NCI-H446 treated with DMSO at 0.1 percent for 48 hours (cell line): ENCODE measurements around the gene MARK4.
"Not testable (repeated sequence)": the region's sequence is repeated elsewhere in the genome, so short reads cannot be mapped to it uniquely, and the experiment has no call there.

ENCODE experiments used
- DNase-seq: peaks from one replicate; lab custom pipeline; 2025; lab: John Stamatoyannopoulos, UW

The MARK4 gene

DNA sequence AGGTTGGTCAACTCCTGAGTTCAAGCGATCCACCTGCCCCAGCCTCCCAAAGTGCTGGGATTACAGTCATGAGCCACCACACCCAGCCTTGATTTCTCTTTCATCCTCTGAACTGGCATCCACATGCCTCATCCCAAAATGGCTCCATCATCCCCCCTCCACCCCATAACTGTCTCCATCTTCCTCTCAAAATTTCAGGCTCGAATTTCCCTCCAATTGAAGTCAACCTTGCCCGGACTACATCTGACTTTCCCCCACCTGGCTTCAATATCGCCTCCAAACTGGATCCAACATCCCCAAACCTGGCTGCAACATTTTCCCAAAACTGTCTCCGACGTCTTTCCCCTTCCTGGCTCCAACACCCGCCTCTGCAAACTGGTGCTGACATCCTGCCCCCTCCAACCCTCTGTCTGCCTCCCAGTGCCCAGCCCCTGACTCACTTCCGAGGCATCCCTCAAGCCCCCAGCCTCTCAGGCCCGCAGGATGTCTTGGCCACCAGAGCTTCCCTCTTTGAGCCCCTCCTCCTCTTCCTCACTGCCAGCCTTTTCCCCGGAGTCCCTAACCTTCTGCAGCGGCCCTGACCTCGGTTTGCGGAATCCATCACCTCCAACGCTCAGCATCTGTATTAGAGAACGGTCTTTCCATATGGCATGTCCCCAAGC, 6.8 kb upstream of the MARK4 start:
- no peak for DNase-seq

GRCh38 chr19:45245334-45245787, 5.7 kb upstream of the MARK4 start, which contains the start of gene EXOC3L2:
EXOC3L2 (minus strand) TSS chr19:45245407; CDS start chr19:45239045, 6,362 bp downstream.
- DNase-seq: no peak

- no peak for DNase-seq
Measured at GRCh38 chr19:45245826-45246225, 5.2 kb upstream of the MARK4 start.

DNA sequence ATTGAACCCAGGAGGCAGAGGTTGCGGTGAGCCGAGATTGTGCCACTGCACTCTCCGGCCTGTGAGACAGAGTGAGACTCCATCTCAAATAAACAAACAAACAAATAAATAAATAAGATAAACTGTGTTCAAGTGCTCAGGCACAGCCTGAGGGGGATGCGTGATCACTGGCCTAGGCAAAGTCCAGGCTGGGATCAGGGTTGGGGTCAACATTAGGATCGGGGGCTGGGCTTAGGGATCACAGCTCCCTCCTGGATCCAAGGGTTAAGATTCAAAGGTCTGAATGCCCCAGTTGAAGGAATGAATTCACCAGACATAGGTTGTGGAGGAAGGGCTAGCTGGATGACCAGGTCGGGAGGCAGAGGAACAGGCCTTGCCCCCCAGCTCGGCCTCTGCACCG, 3.9 kb upstream of the MARK4 start:
- DNase-seq: no peak

DNA sequence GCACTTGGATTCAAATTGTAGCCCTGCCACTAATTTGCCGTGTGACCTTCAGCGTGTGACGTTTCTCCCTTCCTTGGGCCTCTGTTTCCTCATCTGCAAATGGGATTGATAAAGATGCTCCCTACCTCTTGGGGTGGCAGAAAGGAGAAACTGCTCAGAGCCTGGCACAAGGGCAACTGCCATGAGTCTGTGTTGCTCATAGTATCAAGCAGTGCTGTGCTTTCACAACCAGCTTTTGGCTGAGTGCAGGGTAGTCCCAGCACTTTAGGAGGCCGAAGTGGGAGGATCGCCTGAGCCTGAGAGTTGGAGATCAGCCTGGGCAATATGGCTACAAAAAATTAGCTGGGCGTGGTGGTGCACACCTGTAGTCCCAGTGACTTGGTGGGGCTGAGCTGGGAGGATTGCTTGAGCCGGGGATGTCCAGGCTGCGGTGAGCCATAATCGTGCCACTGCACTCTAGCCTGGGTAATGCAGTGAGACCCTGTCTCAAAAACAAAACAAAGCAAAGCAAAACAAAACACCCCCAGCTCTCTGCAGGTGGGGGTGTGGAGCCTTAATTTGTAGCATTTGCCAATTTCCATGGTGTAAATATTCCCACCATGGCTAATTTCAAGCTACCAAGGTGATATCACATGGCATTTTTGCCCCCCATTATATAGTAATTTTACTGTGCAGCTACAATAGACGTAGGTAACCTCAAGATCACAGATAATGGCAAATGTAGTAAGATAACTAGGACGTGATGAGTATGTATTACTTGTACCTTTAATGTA, 1.6 kb upstream of the MARK4 start:
- no peak for DNase-seq

DNA sequence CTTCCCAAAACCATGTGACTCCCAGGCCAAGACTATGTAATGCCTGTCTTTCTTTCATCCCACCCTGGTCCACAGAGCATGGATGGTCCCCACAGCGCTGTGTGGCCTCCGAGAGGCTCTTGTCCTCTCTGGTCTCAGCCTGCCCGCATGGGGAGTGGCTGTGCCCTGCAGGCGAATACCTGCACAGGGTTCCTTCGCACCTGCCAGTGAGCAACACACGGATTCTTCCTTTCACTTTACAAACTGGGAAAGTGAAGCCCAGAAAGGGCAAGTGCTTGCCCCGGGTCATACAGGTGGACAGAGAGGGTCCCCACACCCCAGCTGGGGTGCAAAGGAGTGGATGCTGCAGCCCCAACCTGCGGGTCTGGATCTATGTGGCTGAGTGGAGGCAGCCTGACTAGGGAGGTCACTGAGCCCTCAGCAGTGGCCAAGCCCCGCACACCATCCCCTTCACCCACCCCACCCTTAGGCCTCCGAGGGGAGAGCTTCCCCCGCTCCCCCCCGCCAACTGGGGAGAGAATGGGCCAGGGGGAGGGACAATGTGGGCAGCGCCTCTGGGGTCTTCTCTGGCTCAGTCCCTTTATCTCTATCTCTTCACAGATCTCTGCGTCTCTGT, 747 bp upstream of the MARK4 start:
- no peak for DNase-seq

- no peak for DNase-seq
Measured at GRCh38 chr19:45251452-45252354, 632 bp downstream of the MARK4 start.

- DNase-seq: no peak
Measured at GRCh38 chr19:45253396-45254027, 2.4 kb downstream of the MARK4 start.

DNA sequence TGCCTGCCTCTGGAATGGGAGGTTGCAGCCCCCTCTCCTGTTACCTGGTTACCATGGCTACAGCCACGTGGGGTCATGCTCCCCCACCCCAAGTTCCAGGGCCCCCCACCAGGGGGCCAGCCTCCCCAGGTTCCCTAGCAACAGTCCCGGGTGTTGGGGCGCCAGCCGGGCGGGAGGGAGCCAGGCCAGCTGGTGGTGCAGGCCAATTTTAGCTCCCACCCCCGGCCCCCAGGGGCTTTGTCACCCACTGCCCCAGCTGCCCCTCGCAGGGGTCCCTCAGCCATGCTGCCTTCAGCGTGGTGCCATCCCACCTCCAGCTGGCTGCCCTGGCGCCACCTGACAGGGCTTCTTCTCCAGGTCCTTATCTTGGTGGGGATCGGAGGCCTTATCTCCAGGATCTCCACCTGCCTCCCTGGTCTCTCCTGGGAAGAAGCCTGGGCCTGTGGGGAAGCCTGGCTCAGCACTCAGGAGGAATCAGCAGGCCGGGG, 3.0 kb downstream of the MARK4 start:
- no peak for DNase-seq

DNA sequence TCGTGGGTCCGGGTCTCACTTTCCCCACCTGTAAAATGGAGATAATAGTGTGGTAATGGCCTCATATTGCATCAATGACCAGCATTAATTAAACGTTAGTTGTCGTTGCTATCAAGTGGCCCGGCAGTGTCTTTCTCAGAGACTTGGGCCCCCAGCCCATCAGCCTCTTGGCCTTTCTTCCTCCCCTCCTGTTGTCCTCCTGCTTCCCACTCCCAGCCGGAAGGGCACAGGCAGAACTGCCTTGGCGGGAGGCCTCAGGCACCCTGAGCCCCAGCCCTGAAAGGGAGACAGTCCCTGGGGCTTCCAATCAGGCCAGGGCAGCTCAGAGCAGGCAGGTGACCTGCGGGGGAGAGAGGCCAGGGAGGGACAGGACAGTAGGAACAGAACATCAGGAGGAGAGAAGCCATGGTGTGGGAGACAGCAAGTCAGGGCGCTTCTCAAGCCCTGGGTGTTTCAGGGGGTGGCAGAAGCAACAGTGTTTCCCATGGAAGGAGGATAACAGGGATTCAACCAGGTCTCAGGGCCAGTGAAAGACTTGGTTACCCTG, 4.6 kb downstream of the MARK4 start:
- no peak for DNase-seq

DNA sequence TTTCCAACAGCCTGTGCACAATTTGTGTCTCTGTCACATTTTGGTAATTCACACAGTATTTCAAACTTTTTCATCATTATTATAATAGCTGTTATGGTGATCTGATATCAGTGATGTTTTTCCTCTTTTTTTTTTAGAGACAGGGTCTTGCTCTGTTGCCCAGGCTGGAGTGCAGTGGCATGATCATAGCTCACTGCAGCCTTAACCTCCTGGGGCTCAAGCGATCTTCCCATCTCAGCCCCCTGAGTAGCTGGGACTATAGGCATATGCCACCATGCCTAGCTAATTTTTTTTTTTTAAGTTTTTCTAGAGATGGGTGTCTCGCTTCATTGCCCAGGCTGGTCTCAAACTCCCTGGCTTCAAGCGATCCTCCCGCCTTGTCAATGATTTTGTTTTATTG, 5.8 kb downstream of the MARK4 start:
- DNase-seq: no peak

DNA sequence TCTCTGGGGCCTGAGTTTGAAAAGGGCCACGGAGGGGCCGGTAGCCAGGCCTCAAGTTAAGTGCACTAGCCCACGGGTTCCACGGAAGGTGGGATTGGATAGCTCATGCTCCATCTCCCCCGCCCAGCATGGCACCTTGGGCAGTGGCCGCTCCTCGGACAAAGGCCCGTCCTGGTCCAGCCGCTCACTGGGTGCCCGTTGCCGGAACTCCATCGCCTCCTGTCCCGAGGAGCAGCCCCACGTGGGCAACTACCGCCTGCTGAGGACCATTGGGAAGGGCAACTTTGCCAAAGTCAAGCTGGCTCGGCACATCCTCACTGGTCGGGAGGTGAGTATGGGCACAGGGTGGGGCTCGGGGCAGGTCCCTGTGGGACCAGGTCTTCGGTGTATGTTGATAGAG, 7.8 kb downstream of the MARK4 start:
- DNase-seq: no peak

GRCh38 chr19:45262570-45262969, 11.5 kb downstream of the MARK4 start:
- DNase-seq: no peak

DNA sequence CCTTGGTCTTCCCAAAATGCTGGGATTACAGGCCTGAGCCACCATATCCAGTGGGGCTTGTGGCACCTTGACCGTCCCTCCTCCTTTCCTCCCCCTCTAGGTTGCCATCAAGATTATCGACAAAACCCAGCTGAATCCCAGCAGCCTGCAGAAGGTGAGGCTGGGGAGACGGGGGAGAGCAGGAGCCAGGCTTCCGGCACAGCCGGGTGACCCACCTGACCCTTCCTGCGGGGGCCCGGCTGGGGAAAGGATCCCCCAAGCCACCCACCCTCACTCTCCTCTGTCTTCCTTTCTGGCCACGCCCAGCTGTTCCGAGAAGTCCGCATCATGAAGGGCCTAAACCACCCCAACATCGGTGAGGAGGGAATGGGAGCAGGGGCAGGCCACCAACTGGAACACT, 11.9 kb downstream of the MARK4 start:
- no peak for DNase-seq

GRCh38 chr19:45264781-45265317, 13.8 kb downstream of the MARK4 start:
- DNase-seq: no peak

GRCh38 chr19:45265375-45265774, 14.3 kb downstream of the MARK4 start:
- DNase-seq: no peak

GRCh38 chr19:45267296-45267695, 16.2 kb downstream of the MARK4 start:
- DNase-seq: no peak

- not testable (repeated sequence) for DNase-seq
Measured at GRCh38 chr19:45269939-45270338, 18.9 kb downstream of the MARK4 start.

DNA sequence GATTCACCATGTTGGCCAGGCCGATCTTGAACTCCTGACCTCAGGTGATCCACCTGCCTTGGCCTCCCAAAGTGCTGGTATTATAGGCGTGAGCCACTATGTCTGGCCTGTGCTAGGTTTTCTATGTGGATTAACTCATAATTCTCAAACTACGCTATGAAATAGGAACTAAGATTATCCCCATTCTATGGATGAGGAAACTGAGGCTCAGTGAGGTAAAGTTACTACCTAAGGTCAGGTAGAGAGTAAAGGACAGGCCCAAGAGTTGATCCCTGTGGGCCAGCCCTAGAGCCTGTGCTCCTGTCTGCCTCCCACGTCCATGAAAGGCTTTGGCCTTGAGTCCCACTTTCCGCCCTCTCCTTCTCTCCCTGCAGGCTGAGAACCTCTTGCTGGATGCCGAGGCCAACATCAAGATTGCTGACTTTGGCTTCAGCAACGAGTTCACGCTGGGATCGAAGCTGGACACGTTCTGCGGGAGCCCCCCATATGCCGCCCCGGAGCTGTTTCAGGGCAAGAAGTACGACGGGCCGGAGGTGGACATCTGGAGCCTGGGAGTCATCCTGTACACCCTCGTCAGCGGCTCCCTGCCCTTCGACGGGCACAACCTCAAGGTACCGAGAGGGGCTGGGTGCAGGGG, 20.1 kb downstream of the MARK4 start:
- DNase-seq: no peak

DNA sequence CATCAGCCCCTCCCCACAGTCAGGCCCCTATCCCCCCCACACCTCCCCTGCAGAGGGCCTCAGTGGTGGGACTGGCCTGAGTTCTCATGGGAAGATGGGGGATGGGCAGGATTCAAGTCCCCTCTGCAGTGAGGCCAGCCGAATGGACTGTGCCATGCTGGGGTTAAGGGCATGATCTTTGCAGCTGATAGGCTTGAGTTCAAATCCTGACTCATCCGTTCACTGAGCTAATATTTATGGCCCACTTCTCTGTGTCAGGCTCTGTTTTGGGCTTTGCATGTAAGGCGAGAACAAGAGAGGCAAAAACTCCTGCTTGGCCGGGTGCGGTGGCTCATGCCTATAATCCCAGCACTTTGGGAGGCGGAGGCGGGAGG, 20.7 kb downstream of the MARK4 start:
- no peak for DNase-seq

GRCh38 chr19:45273521-45273855, 22.4 kb downstream of the MARK4 start:
- no peak for DNase-seq
